PFSK-1 (cell line): ENCODE data around the gene YIPF2.

Source experiments
- FOXP2 ChIP-seq: optimal IDR thresholded peaks from 2 replicates; pipeline ENCODE3; 2011; ENCODE audit warnings: borderline replicate concordance, control low read depth, inconsistent platforms; ENCODE audit not compliant: insufficient read depth; ENCODE audit errors: extremely low read length, extremely low read depth
- POLR2AphosphoS5 ChIP-seq: IDR thresholded peaks from 2 replicates; pipeline ENCODE4 v1.6.1; 2012; ENCODE audit warnings: low read depth, mild to moderate bottlenecking, control low read depth, low read length, moderate library complexity
- REST ChIP-seq, 2 experiments: IDR thresholded peaks; 2 replicates each; pipeline versions ENCODE4 v1.6.1 to v1.8.0; 2011 to 2012; ENCODE audit warnings: low read depth in 2 of 2, low read length in 2 of 2, control low read depth in 1 of 2, inconsistent platforms in 1 of 2, mild to moderate bottlenecking in 1 of 2, moderate library complexity in 1 of 2; ENCODE audit not compliant: insufficient read depth in 1 of 2
- SIN3A ChIP-seq: IDR thresholded peaks from 2 replicates; pipeline ENCODE4 v1.6.1; 2012; ENCODE audit warnings: mild to moderate bottlenecking, low read length, moderate library complexity, borderline replicate concordance; ENCODE audit not compliant: insufficient read depth
- TAF1 ChIP-seq: IDR thresholded peaks from 2 replicates; pipeline ENCODE4 v1.6.1; 2012; ENCODE audit warnings: low read length, control low read depth, borderline replicate concordance; ENCODE audit not compliant: insufficient read depth

YIPF2 gene

GRCh38 chr19:10919352-10920287 is 8.8 kb downstream of the YIPF2 start:
- TF ChIP-seq FOXP2 (no peak), REST (IDR thresholded peaks at IDR 0.05; ENCODE audit: insufficient read depth in 1 of 2, low read depth in 2 of 2, low read length in 2 of 2) (no peak), TAF1 (no peak), POLR2AphosphoS5 (no peak), SIN3A (no peak)

- TF ChIP-seq TAF1 (no peak), SIN3A (no peak), POLR2AphosphoS5 (no peak), REST (IDR thresholded peaks at IDR 0.05; ENCODE audit: insufficient read depth in 1 of 2, low read depth in 2 of 2, low read length in 2 of 2) (no peak), FOXP2 (no peak)
These were observed 10.1 kb downstream of the YIPF2 start for GRCh38 chr19:10918359-10918758.

GRCh38 chr19:10916602-10917001 is 11.8 kb downstream of the YIPF2 start:
- TF ChIP-seq POLR2AphosphoS5: no peak
- no peak for TF ChIP-seq FOXP2
- TF ChIP-seq TAF1: no peak
- TF ChIP-seq REST (IDR thresholded peaks at IDR 0.05; ENCODE audit: insufficient read depth in 1 of 2, low read depth in 2 of 2, low read length in 2 of 2): no peak
- TF ChIP-seq SIN3A: no peak

- TF ChIP-seq POLR2AphosphoS5 (no peak), FOXP2 (peak; percentile 8), TAF1 (no peak), SIN3A (no peak), REST (IDR thresholded peaks at IDR 0.05; ENCODE audit: insufficient read depth in 1 of 2, low read depth in 2 of 2, low read length in 2 of 2) (no peak)
These were observed 13.0 kb downstream of the YIPF2 start for GRCh38 chr19:10915130-10916091.
